HEK293 (cell line): Measurements from ENCODE around the gene SMARCD1.

ENCODE experiments used
- CTCF ChIA-PET: fragments of 350-600 bp; formaldehyde crosslinking; extraction: SDS; loops from one replicate; lab custom pipeline; 2021; ENCODE audit warnings: antibody characterized with exemption; lab: Yijun Ruan, JAX
- POLR2A ChIA-PET: fragments of 300-600 bp; formaldehyde crosslinking; extraction: SDS; loops from one replicate; lab custom pipeline; 2020; ENCODE audit warnings: antibody characterized with exemption, inconsistent platforms; lab: Yijun Ruan, JAX
- H3K27ac ChIP-seq: fragments of 200-500 bp; sonication (Bioruptor generic); 2 replicates; pipeline ENCODE4 v1.5.1; 2014; ENCODE audit warnings: low read depth, low read length, control low read depth, inconsistent platforms; ENCODE audit errors: extremely low read depth
- H3K36me3 ChIP-seq, 2 experiments: fragments of 200-500 bp in 1 of 2; sonication (Bioruptor generic) in 1 of 2; 1 replicate in 1 of 2; 2 replicates in 1 of 2; pipeline ENCODE4 v1.5.1; 2014 to 2017; ENCODE audit warnings: inconsistent platforms in 2 of 2, low read length in 2 of 2; ENCODE audit not compliant: control insufficient read depth in 2 of 2, insufficient read depth in 1 of 2
- H3K4me1 ChIP-seq: fragments of 200-500 bp; sonication (Bioruptor generic); 2 replicates; pipeline ENCODE4 v1.5.1; 2014; ENCODE audit warnings: mild to moderate bottlenecking, low read length, inconsistent platforms; ENCODE audit not compliant: control insufficient read depth, insufficient read depth
- H3K4me3 ChIP-seq: 2 replicates; pipeline ENCODE4 v1.5.1; 2011; ENCODE audit warnings: low read depth, mild to moderate bottlenecking, control low read depth, low read length, moderate library complexity
- H3K9me3 ChIP-seq: fragments of 200-500 bp; sonication (Bioruptor generic); 2 replicates; pipeline ENCODE4 v1.5.1; 2014; ENCODE audit warnings: low read depth, low read length, inconsistent platforms; ENCODE audit not compliant: control insufficient read depth, insufficient read depth
- EGR2 ChIP-seq: fragments of 450-650 bp; formaldehyde crosslinking; IDR thresholded peaks from 2 replicates; pipeline ENCODE4 v1.5.1; 2016; ENCODE audit warnings: low read depth, missing biosample characterization, missing genetic modification characterization
- ELK4 ChIP-seq: IDR thresholded peaks from 2 replicates; pipeline ENCODE4 v1.6.1; 2011; ENCODE audit warnings: mild to moderate bottlenecking, low read depth, low read length, borderline replicate concordance
- HIC1 ChIP-seq: fragments of 450-650 bp; formaldehyde crosslinking; IDR thresholded peaks from 2 replicates; pipeline ENCODE4 v1.5.1; 2016; ENCODE audit warnings: missing biosample characterization, missing genetic modification characterization
- TRIM28 ChIP-seq: IDR thresholded peaks from 2 replicates; pipeline ENCODE4 v1.6.1; 2011; ENCODE audit warnings: low read length, control low read depth, borderline replicate concordance
- ZBTB21 ChIP-seq: fragments of 450-650 bp; formaldehyde crosslinking; IDR thresholded peaks from 2 replicates; pipeline ENCODE4 v1.5.1; 2017; ENCODE audit warnings: missing biosample characterization, missing genetic modification characterization
- ZNF114 ChIP-seq: fragments of 450-650 bp; formaldehyde crosslinking; IDR thresholded peaks from 2 replicates; pipeline ENCODE4 v1.5.0; 2017; ENCODE audit warnings: missing biosample characterization, missing genetic modification characterization
- ZNF133 ChIP-seq: fragments of 450-650 bp; formaldehyde crosslinking; IDR thresholded peaks from 2 replicates; pipeline ENCODE4 v1.5.1; 2016; ENCODE audit warnings: missing biosample characterization, missing genetic modification characterization
- ZNF138 ChIP-seq: fragments of 450-650 bp; formaldehyde crosslinking; IDR thresholded peaks from 2 replicates; pipeline ENCODE4 v1.5.1; 2016; ENCODE audit warnings: missing biosample characterization, missing genetic modification characterization, borderline replicate concordance
- ZNF146 ChIP-seq: fragments of 450-650 bp; formaldehyde crosslinking; IDR thresholded peaks from 2 replicates; pipeline ENCODE4 v1.5.1; 2016; ENCODE audit warnings: missing biosample characterization, missing genetic modification characterization
- ZNF16 ChIP-seq: fragments of 450-650 bp; formaldehyde crosslinking; IDR thresholded peaks from 2 replicates; pipeline ENCODE4 v1.5.1; 2016; ENCODE audit warnings: low read depth, missing biosample characterization, missing genetic modification characterization
- ZNF2 ChIP-seq: fragments of 450-650 bp; formaldehyde crosslinking; IDR thresholded peaks from 2 replicates; pipeline ENCODE4 v1.5.1; 2016; ENCODE audit warnings: missing biosample characterization, missing genetic modification characterization
- ZNF211 ChIP-seq: fragments of 450-650 bp; formaldehyde crosslinking; IDR thresholded peaks from 2 replicates; pipeline ENCODE4 v1.5.1; 2016; ENCODE audit warnings: low read depth, missing biosample characterization, missing genetic modification characterization
- ZNF221 ChIP-seq: fragments of 450-650 bp; formaldehyde crosslinking; IDR thresholded peaks from 2 replicates; pipeline ENCODE4 v1.5.1; 2017; ENCODE audit warnings: missing biosample characterization, missing genetic modification characterization, borderline replicate concordance
- ZNF280D ChIP-seq: fragments of 450-650 bp; formaldehyde crosslinking; IDR thresholded peaks from 2 replicates; pipeline ENCODE4 v1.5.1; 2016; ENCODE audit warnings: missing biosample characterization, missing genetic modification characterization
- ZNF302 ChIP-seq: fragments of 450-650 bp; formaldehyde crosslinking; IDR thresholded peaks from 2 replicates; pipeline ENCODE4 v1.5.1; 2016; ENCODE audit warnings: missing biosample characterization, missing genetic modification characterization, low read depth
- ZNF324 ChIP-seq: fragments of 450-650 bp; formaldehyde crosslinking; IDR thresholded peaks from 2 replicates; pipeline ENCODE4 v1.5.1; 2016; ENCODE audit warnings: missing biosample characterization, missing genetic modification characterization
- ZNF354C ChIP-seq: fragments of 450-650 bp; formaldehyde crosslinking; IDR thresholded peaks from 2 replicates; pipeline ENCODE4 v1.5.1; 2016; ENCODE audit warnings: missing biosample characterization, missing genetic modification characterization, low read depth, borderline replicate concordance
- ZNF391 ChIP-seq: fragments of 450-650 bp; formaldehyde crosslinking; IDR thresholded peaks from 2 replicates; pipeline ENCODE4 v1.5.1; 2016; ENCODE audit warnings: low read depth, missing biosample characterization, missing genetic modification characterization, borderline replicate concordance
- ZNF510 ChIP-seq: fragments of 450-650 bp; formaldehyde crosslinking; IDR thresholded peaks from 2 replicates; pipeline ENCODE4 v1.5.1; 2018; ENCODE audit warnings: mild to moderate bottlenecking, missing genetic modification characterization, missing biosample characterization; ENCODE audit not compliant: insufficient replicate concordance
- ZNF521 ChIP-seq: fragments of 450-650 bp; formaldehyde crosslinking; IDR thresholded peaks from 2 replicates; pipeline ENCODE4 v1.5.1; 2017; ENCODE audit warnings: missing biosample characterization, mild to moderate bottlenecking, missing genetic modification characterization
- ZNF544 ChIP-seq: fragments of 450-650 bp; formaldehyde crosslinking; IDR thresholded peaks from 2 replicates; pipeline ENCODE4 v1.5.0; 2017; ENCODE audit warnings: missing biosample characterization, missing genetic modification characterization
- ZNF548 ChIP-seq: fragments of 450-650 bp; formaldehyde crosslinking; IDR thresholded peaks from 2 replicates; pipeline ENCODE4 v1.5.1; 2016; ENCODE audit warnings: missing biosample characterization, missing genetic modification characterization
- ZNF549 ChIP-seq: fragments of 450-650 bp; IDR thresholded peaks from 2 replicates; pipeline ENCODE4 v1.5.1; 2018; ENCODE audit warnings: missing biosample characterization, missing genetic modification characterization, mild to moderate bottlenecking, inconsistent platforms, moderate library complexity
- ZNF555 ChIP-seq: fragments of 450-650 bp; formaldehyde crosslinking; conservative IDR thresholded peaks from 2 replicates; pipeline ENCODE4 v1.5.1; 2017; ENCODE audit warnings: missing biosample characterization, mild to moderate bottlenecking, missing genetic modification characterization, inconsistent platforms
- ZNF623 ChIP-seq: fragments of 450-650 bp; formaldehyde crosslinking; IDR thresholded peaks from 2 replicates; pipeline ENCODE4 v1.5.1; 2016; ENCODE audit warnings: missing biosample characterization, missing genetic modification characterization
- ZNF624 ChIP-seq: fragments of 450-650 bp; formaldehyde crosslinking; IDR thresholded peaks from 2 replicates; pipeline ENCODE4 v1.5.1; 2017; ENCODE audit warnings: missing biosample characterization, missing genetic modification characterization
- ZNF664 ChIP-seq: fragments of 450-650 bp; formaldehyde crosslinking; IDR thresholded peaks from 2 replicates; pipeline ENCODE4 v1.5.1; 2016; ENCODE audit warnings: missing biosample characterization, missing genetic modification characterization

The SMARCD1 gene

DNA sequence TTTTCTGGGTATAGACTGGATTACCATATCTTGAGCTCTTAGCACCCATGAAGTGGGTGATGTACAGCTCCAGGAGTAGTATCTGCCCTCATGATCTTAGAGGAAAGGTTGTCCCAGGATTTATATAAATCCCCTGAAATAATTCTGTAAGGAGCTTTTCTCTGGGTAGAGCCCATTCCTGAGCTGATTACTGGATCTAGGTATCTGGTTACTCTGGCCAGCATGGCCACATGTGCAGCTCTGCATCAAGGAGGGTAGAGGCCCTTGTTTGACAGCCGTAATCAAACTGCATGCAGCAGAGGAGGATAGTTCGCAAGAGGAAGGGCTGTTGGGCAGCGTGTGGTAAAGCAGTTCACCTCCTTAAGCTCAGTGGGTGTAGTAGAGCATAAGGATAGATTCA is 35.4 kb downstream of the SMARCD1 start:
- CTCF ChIA-PET = interaction anchor here (2.9 kb wide), 1 partner anchor 9 kb away, joined by 13 read pairs; the partner anchor contains the start of gene COX14
- TF ChIP-seq ZNF324 (tag by site-specific recombination) = no peak
- no peak for TF ChIP-seq TRIM28
- TF ChIP-seq ZNF521 (tag by site-specific recombination) = no peak
- TF ChIP-seq ZNF664 (tag by site-specific recombination) = no peak
- TF ChIP-seq ZNF302 (tag by site-specific recombination) = no peak
- no peak for TF ChIP-seq ZNF544 (tag by site-specific recombination)
- TF ChIP-seq ZNF391 (tag by site-specific recombination) = no peak
- TF ChIP-seq ZNF548 (tag by site-specific recombination) = no peak
- TF ChIP-seq ZNF16 (tag by site-specific recombination) = no peak
- TF ChIP-seq ZNF354C (tag by site-specific recombination) = no peak
- no peak for TF ChIP-seq ZNF138 (tag by site-specific recombination)
- TF ChIP-seq ZNF146 (tag by site-specific recombination) = no peak
- TF ChIP-seq ELK4 = no peak
- no peak for TF ChIP-seq ZNF2 (tag by site-specific recombination)
- TF ChIP-seq HIC1 (tag by site-specific recombination) = no peak
- TF ChIP-seq ZNF624 = no peak
- TF ChIP-seq ZNF114 (tag by site-specific recombination) = no peak
- no peak for TF ChIP-seq ZNF133
- no peak for TF ChIP-seq ZNF211
- POLR2A ChIA-PET = interaction anchor here (1.5 kb wide), 1 partner anchor 8 kb away, joined by 8 read pairs; the partner anchor contains the start of gene COX14
- Histone ChIP-seq H3K36me3 (peaks cover 15 to 56% of the 10 kb centered on the region in 2 experiments), H3K27ac (no peak overlapping the region), H3K4me3 (no peak overlapping the region), H3K4me1 (0 out of 2 replicates have a peak, but pooled peaks cover 2% of the 10 kb centered on the region), H3K9me3 (no peaks in the 10 kb centered on the region)

DNA sequence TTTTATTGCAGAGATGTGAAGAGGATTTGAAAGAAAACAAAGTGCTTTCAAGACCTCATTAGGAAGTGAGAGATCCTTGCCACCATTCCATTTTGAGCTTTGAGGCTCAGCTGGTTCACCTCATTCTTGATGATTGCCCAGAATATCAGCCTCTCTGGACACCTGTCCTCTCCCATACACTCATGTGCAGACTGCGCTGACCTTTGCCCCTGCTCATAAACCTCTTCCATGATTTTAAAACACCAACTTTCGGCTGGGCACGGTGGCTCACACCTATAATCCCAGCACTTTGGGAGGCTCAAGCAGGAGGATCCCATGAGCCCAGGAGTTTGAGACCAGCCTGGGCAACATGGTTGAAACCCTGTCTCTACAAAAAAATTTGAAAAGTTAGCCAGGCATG is 35.8 kb downstream of the SMARCD1 start:
- H3K4me3 ChIP-seq = no peak overlapping the region
- ChIA-PET POLR2A (interaction anchor here (1.5 kb wide), 1 partner anchor 9 kb away, joined by 8 read pairs; the partner anchor contains the start of gene COX14), CTCF (interaction anchor here (2.9 kb wide), 1 partner anchor 9 kb away, joined by 13 read pairs; the partner anchor contains the start of gene COX14)
- peaks cover 15 to 53% of the 10 kb centered on the region in 2 experiments for H3K36me3 ChIP-seq
- H3K27ac ChIP-seq = no peak overlapping the region
- H3K4me1 ChIP-seq = 0 out of 2 replicates have a peak, but pooled peaks cover 2% of the 10 kb centered on the region
- H3K9me3 ChIP-seq = no peaks in the 10 kb centered on the region
- TF ChIP-seq ELK4 (no peak), ZNF555 (no peak), ZBTB21 (no peak), ZNF280D (tag by site-specific recombination) (no peak), ZNF623 (tag by site-specific recombination) (no peak), ZNF221 (tag by site-specific recombination) (no peak), EGR2 (tag by site-specific recombination) (no peak), ZNF549 (no peak), ZNF510 (tag by site-specific recombination) (no peak)
